K562 (cell line): Measurements from ENCODE around the gene MCL1. TPM values are rescaled to one million over a fixed set of nuclear protein-coding genes. Genes with fewer than 3 reads are reported as not detected.

Experiments used
- CC2D1A ChIP-seq: fragments of 450-650 bp; IDR thresholded peaks from 2 replicates; pipeline ENCODE4 v1.6.1; 2017; ENCODE audit warnings: mild to moderate bottlenecking
- CEBPG ChIP-seq, 3 experiments: fragments of 200-800 bp in 1 of 3; sonication (Bioruptor generic) in 1 of 3; sonication (generic) in 1 of 3; formaldehyde crosslinking in 1 of 3; IDR thresholded peaks in 2 of 3; conservative IDR thresholded peaks in 1 of 3; 2 replicates each; pipeline versions ENCODE4 v1.6.1 to v1.8.0; 2016 to 2022; ENCODE audit warnings: missing compliant biosample characterization in 2 of 3, missing genetic modification characterization in 2 of 3, mild to moderate bottlenecking in 1 of 3, missing genetic modification reagents in 1 of 3
- ETV1 ChIP-seq: fragments of 450-650 bp; conservative IDR thresholded peaks from 2 replicates; pipeline ENCODE4 v1.6.1; 2016; ENCODE audit warnings: missing genetic modification characterization, control low read depth, low read depth, missing compliant biosample characterization
- FOS ChIP-seq: IDR thresholded peaks from 3 replicates; pipeline ENCODE4 v1.6.1; 2011; ENCODE audit not compliant: insufficient read length; ENCODE audit errors: extremely low read depth
- HMGN3 ChIP-seq: IDR thresholded peaks from 2 replicates; pipeline ENCODE4 v1.6.1; 2011; ENCODE audit warnings: borderline replicate concordance, low read depth, mild to moderate bottlenecking, mixed read lengths, low read length; ENCODE audit not compliant: insufficient read length; ENCODE audit errors: extremely low read depth
- HNRNPUL1 ChIP-seq: fragments of 200-400 bp; formaldehyde crosslinking; IDR thresholded peaks from 2 replicates; pipeline ENCODE4 v1.6.1; 2017; ENCODE audit warnings: low read length
- PBX2 ChIP-seq, 2 experiments: IDR thresholded peaks in 1 of 2; conservative IDR thresholded peaks in 1 of 2; 2 replicates each; pipeline ENCODE4 v1.6.1; 2016; ENCODE audit warnings: low read depth in 2 of 2, mild to moderate bottlenecking in 1 of 2, missing compliant biosample characterization in 1 of 2, missing genetic modification characterization in 1 of 2, moderate library complexity in 1 of 2
- RBFOX2 ChIP-seq: fragments of 200-400 bp; formaldehyde crosslinking; IDR thresholded peaks from 2 replicates; pipeline ENCODE4 v1.6.1; 2017; ENCODE audit warnings: low read depth, mild to moderate bottlenecking, low read length, moderate library complexity
- SRF ChIP-seq, 2 experiments: fragments of 250-450, 450-650 bp in 1 of 2; sonication (Bioruptor Pico) in 1 of 2; sonication (generic) in 1 of 2; formaldehyde crosslinking; IDR thresholded peaks; 2 replicates each; pipeline versions ENCODE4 v1.5.0 to v1.5.1; 2020 to 2022; ENCODE audit warnings: mild to moderate bottlenecking in 1 of 2, missing genetic modification reagents in 1 of 2
- ZNF57 ChIP-seq: fragments of 450-650 bp; formaldehyde crosslinking; IDR thresholded peaks from 2 replicates; pipeline ENCODE4 v1.4.0; 2020; ENCODE audit warnings: mild to moderate bottlenecking, moderate library complexity
- ZSCAN29 ChIP-seq: fragments of 450-650 bp; IDR thresholded peaks from 2 replicates; pipeline ENCODE4 v1.6.1; 2017
- polyA plus RNA-seq, 8 experiments: library from polyadenylated mRNA; depleted of rRNA in 4 of 8; stranded (reverse) in 5 of 8; unstranded in 3 of 8; fragments of >200 nt; fragmentation: Nextera tagmentation in 2 of 8; fragmentation: Illumina TruSeq in 1 of 8; extraction: Ambion mirVana in 2 of 8; extraction: Trizol in 1 of 8; gene quantifications; 2 replicates each; pipeline versions ENCODE4 v1.2.1 to v1.2.3, GENCODE V29; 2011 to 2014; ENCODE audit warnings: inconsistent platforms in 1 of 8, missing spikeins in 1 of 8
- total RNA-seq, 7 experiments: library from RNA; depleted of rRNA in 6 of 7; stranded (reverse); fragments of >200 nt in 6 of 7; fragmentation: Illumina TruSeq in 2 of 7; extraction: Trizol in 2 of 7; gene quantifications; 2 replicates each; pipeline versions ENCODE4 v1.2.1 to v1.2.3, GENCODE V29; 2011 to 2021; ENCODE audit warnings: low replicate concordance in 1 of 7
- TF ChIP-seq, protein P1 (sequence below): fragments of 250-450 bp; sonication (Bioruptor Pico); IDR thresholded peaks from 2 replicates; pipeline ENCODE4 v1.8.0; 2021; ENCODE audit warnings: mild to moderate bottlenecking, moderate library complexity
- TF ChIP-seq, protein P2 (sequence below): sonication (generic); formaldehyde crosslinking; IDR thresholded peaks from 2 replicates; pipeline ENCODE4 v1.8.1; 2023; ENCODE audit warnings: mild to moderate bottlenecking, missing genetic modification reagents, moderate library complexity
- TF ChIP-seq, protein P3 (sequence below): IDR thresholded peaks from 2 replicates; pipeline ENCODE4 v1.6.1; 2011; ENCODE audit warnings: borderline replicate concordance, low read depth, mild to moderate bottlenecking, moderate library complexity, low read length; ENCODE audit not compliant: insufficient read depth, poor library complexity, severe bottlenecking
- TF ChIP-seq, protein P4 (sequence below): sonication (generic); formaldehyde crosslinking; IDR thresholded peaks from 2 replicates; pipeline ENCODE4 v1.8.0; 2022; ENCODE audit warnings: mild to moderate bottlenecking, missing genetic modification reagents
- TF ChIP-seq, protein P5 (sequence below): fragments of 250-450 bp; sonication (Bioruptor Pico); IDR thresholded peaks from 2 replicates; pipeline ENCODE4 v1.8.0; 2022; ENCODE audit warnings: inconsistent platforms

MCL1 gene
- total and polyA plus RNA-seq, 9 of the 15 experiments (the other 6 are each of a cell fraction or from before 2014, with no cell fraction given) = 27.1 to 224 (median 138) TPM

DNA sequence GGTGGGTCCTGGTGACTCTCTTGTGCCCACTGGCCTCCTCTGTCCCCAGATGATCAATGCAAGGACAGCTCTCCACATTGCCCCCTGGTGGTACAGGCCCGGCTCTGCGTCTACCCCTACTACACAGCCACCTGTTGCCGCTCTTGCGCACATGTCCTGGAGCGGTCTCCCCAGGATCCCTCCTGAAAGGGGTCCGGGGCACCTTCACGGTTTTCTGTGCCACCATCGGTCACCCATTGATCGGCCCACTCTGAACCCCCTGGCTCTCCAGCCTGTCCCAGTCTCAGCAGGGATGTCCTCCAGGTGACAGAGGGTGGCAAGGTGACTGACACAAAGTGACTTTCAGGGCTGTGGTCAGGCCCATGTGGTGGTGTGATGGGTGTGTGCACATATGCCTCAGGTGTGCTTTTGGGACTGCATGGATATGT is 19.4 kb downstream of the MCL1 start (continued):
- TF ChIP-seq FOS = no peak
- TF ChIP-seq CC2D1A = no peak
- TF ChIP-seq, protein P1, sequence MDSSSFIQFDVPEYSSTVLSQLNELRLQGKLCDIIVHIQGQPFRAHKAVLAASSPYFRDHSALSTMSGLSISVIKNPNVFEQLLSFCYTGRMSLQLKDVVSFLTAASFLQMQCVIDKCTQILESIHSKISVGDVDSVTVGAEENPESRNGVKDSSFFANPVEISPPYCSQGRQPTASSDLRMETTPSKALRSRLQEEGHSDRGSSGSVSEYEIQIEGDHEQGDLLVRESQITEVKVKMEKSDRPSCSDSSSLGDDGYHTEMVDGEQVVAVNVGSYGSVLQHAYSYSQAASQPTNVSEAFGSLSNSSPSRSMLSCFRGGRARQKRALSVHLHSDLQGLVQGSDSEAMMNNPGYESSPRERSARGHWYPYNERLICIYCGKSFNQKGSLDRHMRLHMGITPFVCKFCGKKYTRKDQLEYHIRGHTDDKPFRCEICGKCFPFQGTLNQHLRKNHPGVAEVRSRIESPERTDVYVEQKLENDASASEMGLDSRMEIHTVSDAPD (CRISPR knock-in tag) = no peak
- no peak for TF ChIP-seq ZSCAN29
- TF ChIP-seq, protein P2, sequence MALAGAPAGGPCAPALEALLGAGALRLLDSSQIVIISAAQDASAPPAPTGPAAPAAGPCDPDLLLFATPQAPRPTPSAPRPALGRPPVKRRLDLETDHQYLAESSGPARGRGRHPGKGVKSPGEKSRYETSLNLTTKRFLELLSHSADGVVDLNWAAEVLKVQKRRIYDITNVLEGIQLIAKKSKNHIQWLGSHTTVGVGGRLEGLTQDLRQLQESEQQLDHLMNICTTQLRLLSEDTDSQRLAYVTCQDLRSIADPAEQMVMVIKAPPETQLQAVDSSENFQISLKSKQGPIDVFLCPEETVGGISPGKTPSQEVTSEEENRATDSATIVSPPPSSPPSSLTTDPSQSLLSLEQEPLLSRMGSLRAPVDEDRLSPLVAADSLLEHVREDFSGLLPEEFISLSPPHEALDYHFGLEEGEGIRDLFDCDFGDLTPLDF (CRISPR knock-in tag) = no peak
- TF ChIP-seq, protein P3, sequence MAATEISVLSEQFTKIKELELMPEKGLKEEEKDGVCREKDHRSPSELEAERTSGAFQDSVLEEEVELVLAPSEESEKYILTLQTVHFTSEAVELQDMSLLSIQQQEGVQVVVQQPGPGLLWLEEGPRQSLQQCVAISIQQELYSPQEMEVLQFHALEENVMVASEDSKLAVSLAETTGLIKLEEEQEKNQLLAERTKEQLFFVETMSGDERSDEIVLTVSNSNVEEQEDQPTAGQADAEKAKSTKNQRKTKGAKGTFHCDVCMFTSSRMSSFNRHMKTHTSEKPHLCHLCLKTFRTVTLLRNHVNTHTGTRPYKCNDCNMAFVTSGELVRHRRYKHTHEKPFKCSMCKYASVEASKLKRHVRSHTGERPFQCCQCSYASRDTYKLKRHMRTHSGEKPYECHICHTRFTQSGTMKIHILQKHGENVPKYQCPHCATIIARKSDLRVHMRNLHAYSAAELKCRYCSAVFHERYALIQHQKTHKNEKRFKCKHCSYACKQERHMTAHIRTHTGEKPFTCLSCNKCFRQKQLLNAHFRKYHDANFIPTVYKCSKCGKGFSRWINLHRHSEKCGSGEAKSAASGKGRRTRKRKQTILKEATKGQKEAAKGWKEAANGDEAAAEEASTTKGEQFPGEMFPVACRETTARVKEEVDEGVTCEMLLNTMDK = peak; percentile 72
- TF ChIP-seq HNRNPUL1 = no peak
- TF ChIP-seq, protein P4, sequence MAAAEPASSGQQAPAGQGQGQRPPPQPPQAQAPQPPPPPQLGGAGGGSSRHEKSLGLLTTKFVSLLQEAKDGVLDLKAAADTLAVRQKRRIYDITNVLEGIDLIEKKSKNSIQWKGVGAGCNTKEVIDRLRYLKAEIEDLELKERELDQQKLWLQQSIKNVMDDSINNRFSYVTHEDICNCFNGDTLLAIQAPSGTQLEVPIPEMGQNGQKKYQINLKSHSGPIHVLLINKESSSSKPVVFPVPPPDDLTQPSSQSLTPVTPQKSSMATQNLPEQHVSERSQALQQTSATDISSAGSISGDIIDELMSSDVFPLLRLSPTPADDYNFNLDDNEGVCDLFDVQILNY (CRISPR knock-in tag) = no peak
- TF ChIP-seq PBX2 (CRISPR knock-in tag; IDR thresholded peaks at IDR 0.05; ENCODE audit: low read depth) = no peak
- TF ChIP-seq PBX2 (tag; conservative IDR thresholded peaks at IDR 0.05; ENCODE audit: low read depth) = no peak
- no peak for TF ChIP-seq CEBPG (CRISPR knock-in tag; IDR thresholded peaks at IDR 0.05)
- TF ChIP-seq CEBPG (tag; conservative IDR thresholded peaks at IDR 0.05 in 1 of 2, IDR thresholded peaks at IDR 0.05 in 1 of 2) = no peak
- no peak for TF ChIP-seq HMGN3
- TF ChIP-seq, protein P5, sequence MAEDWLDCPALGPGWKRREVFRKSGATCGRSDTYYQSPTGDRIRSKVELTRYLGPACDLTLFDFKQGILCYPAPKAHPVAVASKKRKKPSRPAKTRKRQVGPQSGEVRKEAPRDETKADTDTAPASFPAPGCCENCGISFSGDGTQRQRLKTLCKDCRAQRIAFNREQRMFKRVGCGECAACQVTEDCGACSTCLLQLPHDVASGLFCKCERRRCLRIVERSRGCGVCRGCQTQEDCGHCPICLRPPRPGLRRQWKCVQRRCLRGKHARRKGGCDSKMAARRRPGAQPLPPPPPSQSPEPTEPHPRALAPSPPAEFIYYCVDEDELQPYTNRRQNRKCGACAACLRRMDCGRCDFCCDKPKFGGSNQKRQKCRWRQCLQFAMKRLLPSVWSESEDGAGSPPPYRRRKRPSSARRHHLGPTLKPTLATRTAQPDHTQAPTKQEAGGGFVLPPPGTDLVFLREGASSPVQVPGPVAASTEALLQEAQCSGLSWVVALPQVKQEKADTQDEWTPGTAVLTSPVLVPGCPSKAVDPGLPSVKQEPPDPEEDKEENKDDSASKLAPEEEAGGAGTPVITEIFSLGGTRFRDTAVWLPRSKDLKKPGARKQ (CRISPR knock-in tag) = no peak
- no peak for TF ChIP-seq ETV1
- TF ChIP-seq RBFOX2 = peak; percentile 41; the same call in 1 of the 2 replicates
- 0 out of 4 replicates have a peak, but pooled peaks of 1 of the 2 experiments have one; percentile 21 for TF ChIP-seq SRF (CRISPR knock-in tag; IDR thresholded peaks at IDR 0.05)
- TF ChIP-seq ZNF57 (CRISPR knock-in tag) = no peak
